SKM-1 (cell line): Measurements from ENCODE around the gene SMPD4.
"Not testable (repeated sequence)": the region's sequence is repeated elsewhere in the genome, so short reads cannot be mapped to it uniquely, and the experiment has no call there.

Experiments used
- DNase-seq: peaks from one replicate; lab custom pipeline; 2025; ENCODE audit not compliant: unreplicated experiment; lab: John Stamatoyannopoulos, UW

Gene SMPD4, protein sequence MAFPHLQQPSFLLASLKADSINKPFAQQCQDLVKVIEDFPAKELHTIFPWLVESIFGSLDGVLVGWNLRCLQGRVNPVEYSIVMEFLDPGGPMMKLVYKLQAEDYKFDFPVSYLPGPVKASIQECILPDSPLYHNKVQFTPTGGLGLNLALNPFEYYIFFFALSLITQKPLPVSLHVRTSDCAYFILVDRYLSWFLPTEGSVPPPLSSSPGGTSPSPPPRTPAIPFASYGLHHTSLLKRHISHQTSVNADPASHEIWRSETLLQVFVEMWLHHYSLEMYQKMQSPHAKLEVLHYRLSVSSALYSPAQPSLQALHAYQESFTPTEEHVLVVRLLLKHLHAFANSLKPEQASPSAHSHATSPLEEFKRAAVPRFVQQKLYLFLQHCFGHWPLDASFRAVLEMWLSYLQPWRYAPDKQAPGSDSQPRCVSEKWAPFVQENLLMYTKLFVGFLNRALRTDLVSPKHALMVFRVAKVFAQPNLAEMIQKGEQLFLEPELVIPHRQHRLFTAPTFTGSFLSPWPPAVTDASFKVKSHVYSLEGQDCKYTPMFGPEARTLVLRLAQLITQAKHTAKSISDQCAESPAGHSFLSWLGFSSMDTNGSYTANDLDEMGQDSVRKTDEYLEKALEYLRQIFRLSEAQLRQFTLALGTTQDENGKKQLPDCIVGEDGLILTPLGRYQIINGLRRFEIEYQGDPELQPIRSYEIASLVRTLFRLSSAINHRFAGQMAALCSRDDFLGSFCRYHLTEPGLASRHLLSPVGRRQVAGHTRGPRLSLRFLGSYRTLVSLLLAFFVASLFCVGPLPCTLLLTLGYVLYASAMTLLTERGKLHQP

DNA sequence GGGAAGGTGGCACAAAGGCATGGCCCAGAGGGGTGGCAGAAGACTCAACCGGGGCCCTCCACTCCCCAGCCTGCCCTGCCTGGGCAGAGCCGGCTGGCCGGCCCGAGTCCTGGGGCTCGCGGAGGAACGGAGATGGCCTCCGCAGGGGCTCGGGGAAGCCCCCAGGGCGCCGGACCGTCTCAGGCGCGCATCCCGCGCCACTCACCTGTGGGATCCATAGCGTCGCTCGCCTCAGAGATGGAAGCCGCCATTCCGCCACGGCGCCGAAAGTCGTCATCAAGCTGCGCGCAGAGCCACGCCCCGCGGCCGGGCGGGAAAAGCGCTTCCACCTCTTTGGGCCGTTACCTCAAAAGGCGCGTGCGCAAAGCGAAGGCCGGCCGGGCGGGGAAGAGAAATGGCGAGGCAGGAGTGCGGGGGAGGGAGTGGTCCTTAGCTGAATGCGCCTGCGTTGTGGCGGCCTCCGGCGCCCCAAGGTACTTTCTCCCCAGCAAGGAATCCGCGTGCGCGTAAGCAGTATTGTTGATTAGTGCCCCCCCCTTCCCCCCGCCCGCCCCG is at the start of gene SMPD4:
Gene SMPD4, minus strand, starts transcription at position 278 of the 555 bp plus-strand sequence. CDS start 5,010 bp downstream, outside the sequence.
- DNase-seq, result peak; percentile 68

DNA sequence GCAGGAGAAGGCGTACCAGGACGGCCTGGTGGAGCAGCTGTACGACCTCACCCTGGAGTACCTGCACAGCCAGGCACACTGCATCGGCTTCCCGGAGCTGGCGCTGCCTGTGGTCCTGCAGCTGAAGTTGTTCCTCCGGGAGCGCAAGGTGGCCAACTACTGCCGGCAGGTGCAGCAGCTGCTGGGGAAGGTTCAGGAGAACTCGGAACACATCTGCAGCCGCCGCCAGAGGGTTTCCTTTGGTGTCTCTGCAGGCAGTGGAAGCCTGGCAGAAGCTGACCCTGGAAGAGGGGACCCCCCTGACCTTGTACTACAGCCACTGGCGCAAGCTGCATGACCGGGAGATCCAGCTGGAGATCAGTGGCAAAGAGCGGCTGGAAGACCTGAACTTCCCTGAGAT is 49.5 kb upstream of the SMPD4 start:
- not testable (repeated sequence) for DNase-seq

GRCh38 chr2:130230376-130230775 is 49.0 kb upstream of the SMPD4 start:
- not testable (repeated sequence) for DNase-seq

- DNase-seq, result not testable (repeated sequence)
These were observed 47.7 kb upstream of the SMPD4 start for GRCh38 chr2:130229161-130229510.

- not testable (repeated sequence) for DNase-seq
These were observed 47.2 kb upstream of the SMPD4 start for GRCh38 chr2:130228467-130229160.

GRCh38 chr2:130228005-130228404 is 46.6 kb upstream of the SMPD4 start:
- DNase-seq, result not testable (repeated sequence)

GRCh38 chr2:130222523-130222922 is 41.1 kb upstream of the SMPD4 start:
- not testable (repeated sequence) for DNase-seq

DNA sequence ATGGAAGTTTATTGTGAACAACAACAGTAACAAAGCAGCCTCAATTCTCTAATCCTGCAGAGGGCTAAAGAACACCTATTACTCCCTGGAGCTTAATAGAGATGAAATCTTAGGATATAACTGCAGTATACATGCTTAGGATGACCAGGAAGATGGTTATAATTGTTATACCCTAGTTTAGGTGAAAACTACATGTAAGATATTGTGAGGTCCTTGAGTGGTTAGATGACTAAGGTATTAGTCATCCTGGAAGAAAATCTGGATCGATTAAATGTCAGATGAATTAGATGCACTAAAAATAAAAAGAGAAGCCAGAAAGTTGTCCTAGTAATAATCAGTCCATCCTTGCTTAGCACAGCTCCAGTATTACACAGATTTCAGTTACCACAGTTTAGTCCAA is 39.1 kb upstream of the SMPD4 start:
- DNase-seq, result not testable (repeated sequence)

DNA sequence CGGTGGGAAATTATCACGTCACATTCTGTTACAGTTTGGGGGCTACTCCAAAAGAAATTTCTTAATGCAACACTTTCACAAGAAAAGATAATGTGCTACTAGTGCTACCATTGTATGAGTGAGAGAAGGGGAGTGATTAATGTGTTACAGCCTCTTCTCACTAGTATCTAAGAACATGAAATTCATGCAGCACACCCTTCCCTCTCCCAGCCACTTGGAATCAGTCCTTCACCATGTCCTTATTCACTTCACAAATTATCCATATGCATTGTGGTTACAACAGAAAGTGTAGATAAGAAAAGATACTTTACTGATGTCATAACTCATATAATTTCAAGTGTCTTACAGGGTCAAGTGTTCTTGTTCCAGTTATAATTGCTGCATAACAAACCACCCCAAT is 37.7 kb upstream of the SMPD4 start:
- DNase-seq, result not testable (repeated sequence)

DNA sequence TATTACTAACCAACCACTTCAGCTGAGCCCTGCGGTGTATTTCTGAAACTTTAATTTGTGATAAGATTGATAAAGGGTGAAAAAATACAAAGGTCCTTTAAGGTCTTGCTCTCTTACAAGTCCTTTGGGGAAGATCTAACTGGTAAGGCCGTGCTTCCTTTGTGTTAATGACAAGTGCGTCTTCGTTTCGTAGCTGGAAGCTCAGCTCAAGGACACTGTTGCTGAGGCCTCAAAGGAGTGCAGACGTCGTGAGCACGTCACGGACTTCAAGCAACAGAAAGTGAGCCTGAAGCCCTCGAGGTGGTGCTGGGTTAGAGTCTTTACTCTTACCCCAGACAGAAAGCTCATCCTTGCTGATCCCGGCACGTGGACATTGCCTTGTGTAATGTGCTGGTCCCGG is 25.6 kb upstream of the SMPD4 start:
- not testable (repeated sequence) for DNase-seq

GRCh38 chr2:130203150-130203549 is 21.7 kb upstream of the SMPD4 start:
- not testable (repeated sequence) for DNase-seq

GRCh38 chr2:130202518-130202917 is 21.1 kb upstream of the SMPD4 start:
- DNase-seq, result not testable (repeated sequence)

DNA sequence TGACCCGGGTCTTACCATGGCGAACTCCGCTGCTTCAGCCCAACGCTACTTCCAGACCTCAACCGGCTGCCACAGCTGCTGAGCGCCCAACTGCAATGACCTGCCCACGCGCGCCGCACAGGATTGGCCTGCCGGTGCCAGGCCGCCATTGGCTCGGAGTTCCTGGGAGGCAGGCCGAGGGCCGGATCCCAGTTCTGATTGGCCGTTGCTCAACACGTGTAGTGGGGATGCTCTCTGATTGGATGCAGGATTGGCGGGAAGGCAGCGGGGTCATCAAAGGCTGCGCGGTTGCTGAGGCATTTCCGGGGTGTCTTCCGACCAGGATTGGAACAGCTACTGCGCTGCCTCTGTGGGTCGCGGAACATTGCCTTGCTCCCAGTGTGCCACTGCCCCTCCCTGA is 16.9 kb upstream of the SMPD4 start, which contains the start of gene TUBA3E:
Gene TUBA3E, minus strand, starts transcription at position 97 of the 400 bp plus-strand sequence. Its CDS starts 79 bp downstream, at position 18.
- DNase-seq, result no peak

DNA sequence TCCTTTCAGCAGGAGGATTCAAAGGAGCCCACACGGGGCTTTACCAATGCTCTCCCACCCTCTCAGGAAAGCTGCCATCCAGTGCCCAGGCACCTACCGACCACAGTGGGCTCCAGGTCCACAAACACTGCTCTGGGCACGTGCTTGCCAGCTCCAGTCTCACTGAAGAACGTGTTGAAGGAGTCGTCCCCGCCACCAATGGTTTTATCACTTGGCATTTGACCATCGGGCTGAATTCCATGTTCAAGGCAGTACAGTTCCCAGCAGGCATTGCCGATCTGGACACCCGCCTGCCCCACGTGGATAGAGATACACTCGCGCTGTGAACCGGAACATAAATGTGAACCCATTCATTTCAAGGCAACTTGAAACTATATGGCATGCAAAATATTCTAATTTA is 14.7 kb upstream of the SMPD4 start:
- not testable (repeated sequence) for DNase-seq

DNA sequence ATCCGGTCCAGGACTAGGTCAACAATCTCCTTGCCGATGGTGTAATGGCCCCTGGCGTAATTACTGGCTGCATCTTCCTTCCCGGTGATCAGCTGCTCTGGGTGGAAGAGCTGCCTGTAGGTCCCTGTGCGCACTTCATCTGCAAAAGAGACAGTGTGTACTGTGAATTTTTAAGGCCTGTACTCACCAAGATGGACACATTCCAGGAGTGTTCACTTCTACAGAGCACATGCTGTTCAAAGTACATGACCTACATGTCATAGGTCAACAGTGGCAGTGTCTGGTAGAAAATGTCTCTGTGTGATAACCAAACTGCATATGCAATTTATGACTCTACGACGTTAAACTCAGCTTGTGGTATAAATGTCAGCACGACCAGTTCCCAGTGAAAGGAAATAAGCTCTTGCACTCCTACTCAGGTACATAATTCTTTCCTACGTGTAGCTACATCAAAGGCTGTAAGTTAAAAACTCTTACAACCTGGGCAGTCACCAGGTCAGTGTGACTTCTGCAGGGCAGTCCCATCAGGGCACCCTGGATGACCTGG is 13.8 kb upstream of the SMPD4 start:
- DNase-seq, result not testable (repeated sequence)

GRCh38 chr2:130193824-130194223 is 12.4 kb upstream of the SMPD4 start:
- DNase-seq, result not testable (repeated sequence)

DNA sequence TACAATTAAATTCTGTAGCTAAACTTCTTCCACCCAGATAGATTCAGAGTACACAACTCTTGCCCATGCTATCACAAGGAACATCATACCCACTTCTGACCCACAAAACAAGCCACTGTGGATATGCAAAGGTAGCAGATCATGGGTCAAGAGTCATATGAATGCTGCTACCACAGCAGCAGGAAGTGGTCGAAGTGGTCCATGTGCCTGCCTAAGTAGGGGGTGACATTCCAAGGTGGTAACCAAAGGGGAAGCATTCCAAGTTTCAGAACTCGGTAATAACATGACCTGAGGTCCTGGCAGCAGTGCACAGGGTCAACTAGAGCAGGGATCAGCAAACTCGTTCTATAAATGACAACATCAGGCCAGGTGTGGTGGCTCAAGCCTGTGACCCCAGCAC is 11.0 kb upstream of the SMPD4 start:
- not testable (repeated sequence) for DNase-seq

DNA sequence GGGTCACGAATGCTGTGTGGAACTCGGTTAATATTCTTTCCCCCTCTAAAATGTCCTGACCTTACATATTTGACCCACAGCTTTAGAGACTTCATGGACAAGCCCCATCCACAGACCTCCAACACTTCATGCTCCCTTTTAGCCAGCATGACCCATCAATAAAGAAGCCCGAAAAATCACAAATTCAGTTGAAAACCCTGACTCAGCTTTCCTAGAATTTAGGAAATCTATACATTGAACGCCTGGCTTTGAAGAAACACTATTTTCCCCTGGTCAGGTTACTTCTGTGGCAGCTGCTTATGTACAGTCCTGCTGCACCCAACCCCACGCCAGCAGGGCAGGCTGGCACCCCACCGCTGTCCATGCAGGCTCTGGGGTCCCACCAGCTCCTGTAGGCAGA is 9.9 kb upstream of the SMPD4 start:
- not testable (repeated sequence) for DNase-seq

- DNase-seq, result no peak
These were observed 8.8 kb upstream of the SMPD4 start for GRCh38 chr2:130190237-130190636.

- DNase-seq, result not testable (repeated sequence)
These were observed 7.6 kb upstream of the SMPD4 start for GRCh38 chr2:130188958-130189357.
